ENCODE results near the gene GJB5. TPM values are rescaled to one million over a fixed set of nuclear protein-coding genes. Genes with fewer than 3 reads are reported as not detected.

The GJB5 gene
- total and polyA plus RNA-seq, 9 of the 15 experiments (the other 6 are each of a cell fraction or from before 2014, with no cell fraction given) = 0.04 TPM; not detected in 8

- DNase-seq (ENCODE audit: extremely low read depth in 1 of 4, low spot score in 3 of 4) (no peak), ATAC-seq (no peak), FAIRE-seq (no peak)
- H3K9ac ChIP-seq (ENCODE audit: insufficient read depth in 1 of 2, low read depth in 2 of 2, low read length in 2 of 2) = no peak overlapping the region
- no peak overlapping the region for H3K4me2 ChIP-seq (ENCODE audit: insufficient read depth, low read length)
- no peak overlapping the region for H3K27ac ChIP-seq (ENCODE audit: extremely low read depth, low read depth, low read length)
- H3K4me3 ChIP-seq = no peak overlapping the region
- H3K4me1 ChIP-seq (replicated peaks in 1 of 2; ENCODE audit: control insufficient read depth in 2 of 2, insufficient read depth in 2 of 2, low read length in 2 of 2) = no peaks in the 10 kb centered on the region
- H3K27me3 ChIP-seq (ENCODE audit: control insufficient read depth in 2 of 2, insufficient read depth in 2 of 2, low read length in 2 of 2) = peaks cover 6 to 27% of the 10 kb centered on the region in 2 experiments; a peak in 3 of 5 replicates
- H3K9me1 ChIP-seq (ENCODE audit: control insufficient read depth, insufficient read depth, low read length) = no peaks in the 10 kb centered on the region
- no peaks in the 10 kb centered on the region for H3K36me3 ChIP-seq (ENCODE audit: control insufficient read depth, insufficient read depth, low read length)
- no peaks in the 10 kb centered on the region for H3K9me3 ChIP-seq (replicated peaks; ENCODE audit: control insufficient read depth, insufficient read depth, low read depth, low read length)
- ChIA-PET CTCF (ENCODE audit: low intra/inter-chr PET ratio) (no interaction called here), POLR2A (interaction anchor here (0.6 to 0.8 kb wide), 2 partner anchors 28 to 845 kb away, joined by 3 to 4 read pairs; no protein-coding TSS in a partner anchor)
- BruUV-seq (replicated peaks) = no TSS peak
- no peak overlapping the region for H2AFZ ChIP-seq (ENCODE audit: low read depth, low read length)
- WGBS (ENCODE audit: insufficient coverage, low coverage, missing lambda C conversion rate) = 15% methylated on average over 4 of the region's 4 CpGs
- intact Hi-C loops (cut with micrococcal nuclease) = no loop called here
- no peaks in the 10 kb centered on the region for H3K79me2 ChIP-seq (ENCODE audit: control insufficient read depth, insufficient read depth, low read length)
- TF ChIP-seq SMARCA5 (IDR thresholded peaks at IDR 0.05) = 0 out of 2 replicates have a peak, but pooled peaks have one; percentile 41
- 0 out of 4 replicates have a peak, but pooled peaks of 1 of the 2 experiments have one; percentile 33 for TF ChIP-seq KDM1A (IDR thresholded peaks at IDR 0.05)
- peak; percentile 87 for TF ChIP-seq ZFP36 (IDR thresholded peaks at IDR 0.05; ENCODE audit: low read depth, low read length, partially characterized antibody)
- TF ChIP-seq SIX5 (IDR thresholded peaks at IDR 0.05; ENCODE audit: borderline replicate concordance in 1 of 2, insufficient read depth in 1 of 2, low read depth in 1 of 2, low read length in 2 of 2) = no peak
- no peak for TF ChIP-seq ZBED1 (IDR thresholded peaks at IDR 0.05)
- TF ChIP-seq YBX1 (IDR thresholded peaks at IDR 0.05) = no peak
- TF ChIP-seq CBFA2T2 (conservative IDR thresholded peaks at IDR 0.05) = no peak
- TF ChIP-seq ZNF347 (CRISPR knock-in tag; IDR thresholded peaks at IDR 0.05; ENCODE audit: low read depth) = no peak
- no peak for TF ChIP-seq RBM34 (IDR thresholded peaks at IDR 0.05; ENCODE audit: borderline replicate concordance, insufficient read depth, low read length)
- TF ChIP-seq RBM25 (IDR thresholded peaks at IDR 0.05; ENCODE audit: low read depth, low read length, severe bottlenecking) = peak; percentile 94
- TF ChIP-seq BCOR (IDR thresholded peaks at IDR 0.05) = peak; percentile 67
- TF ChIP-seq, protein P1, sequence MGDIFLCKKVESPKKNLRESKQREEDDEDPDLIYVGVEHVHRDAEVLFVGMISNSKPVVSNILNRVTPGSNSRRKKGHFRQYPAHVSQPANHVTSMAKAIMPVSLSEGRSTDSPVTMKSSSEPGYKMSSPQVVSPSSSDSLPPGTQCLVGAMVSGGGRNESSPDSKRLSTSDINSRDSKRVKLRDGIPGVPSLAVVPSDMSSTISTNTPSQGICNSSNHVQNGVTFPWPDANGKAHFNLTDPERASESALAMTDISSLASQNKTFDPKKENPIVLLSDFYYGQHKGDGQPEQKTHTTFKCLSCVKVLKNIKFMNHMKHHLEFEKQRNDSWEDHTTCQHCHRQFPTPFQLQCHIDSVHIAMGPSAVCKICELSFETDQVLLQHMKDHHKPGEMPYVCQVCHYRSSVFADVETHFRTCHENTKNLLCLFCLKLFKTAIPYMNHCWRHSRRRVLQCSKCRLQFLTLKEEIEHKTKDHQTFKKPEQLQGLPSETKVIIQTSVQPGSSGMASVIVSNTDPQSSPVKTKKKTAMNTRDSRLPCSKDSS (IDR thresholded peaks at IDR 0.05; ENCODE audit: low read depth, partially characterized antibody) = no peak
- TF ChIP-seq GATA2 (CRISPR knock-in tag; IDR thresholded peaks at IDR 0.05) = no peak
- in situ Hi-C loops (cut with MboI) = loop anchor here (10.0 kb wide), 1 partner anchor 1111 kb away; no protein-coding TSS in a partner anchor
- peaks cover 11% of the 10 kb centered on the region for H4K20me1 ChIP-seq (replicated peaks; ENCODE audit: control insufficient read depth, insufficient read depth, low read length)
Measured at GRCh38 chr1:34746101-34746500, 8.7 kb upstream of the GJB5 start.

All from K562 (cell line).